Esophagus squamous epithelium (tissue), 5 donors: ENCODE results near the gene PRUNE2. TPM values are rescaled to one million over a fixed set of nuclear protein-coding genes. Genes with fewer than 3 reads are reported as not detected.

ENCODE experiments used
- DNase-seq: peaks from one replicate; lab custom pipeline; 2025; lab: John Stamatoyannopoulos, UW
- H3K27ac ChIP-seq, 4 donors: fragments of 200-600 bp; sonication (generic); one replicate each; pipeline ENCODE4 v1.5.1; 2016 to 2019; ENCODE audit warnings: mild to moderate bottlenecking in 1 of 4
- H3K27me3 ChIP-seq, 4 donors: fragments of 200-600 bp; sonication (generic); 1 replicate in 3 of 4; 2 replicates in 1 of 4; pipeline versions ENCODE4 v1.5.1 to v1.6.0; 2017 to 2021; ENCODE audit warnings: antibody characterized with exemption in 1 of 4
- H3K36me3 ChIP-seq, 3 donors: fragments of 200-600 bp; sonication (generic); one replicate each; pipeline ENCODE4 v1.5.1; 2016 to 2019
- H3K4me1 ChIP-seq, 3 donors: fragments of 200-600 bp; sonication (generic); one replicate each; pipeline ENCODE4 v1.5.1; 2017 to 2019
- H3K4me3 ChIP-seq, 4 donors: fragments of 200-600 bp; sonication (generic); 1 replicate in 3 of 4; 2 replicates in 1 of 4; pipeline ENCODE4 v1.5.1; 2016 to 2019; ENCODE audit warnings: mild to moderate bottlenecking in 2 of 4, moderate library complexity in 1 of 4
- H3K9me3 ChIP-seq, 3 donors: fragments of 200-600 bp; sonication (generic); one replicate each; pipeline ENCODE4 v1.5.1; 2016 to 2019
- POLR2A ChIP-seq, 4 donors: fragments of 450-650 bp; IDR thresholded peaks; one replicate each; pipeline ENCODE4 v1.6.1; 2017; ENCODE audit warnings: antibody characterized with exemption in 4 of 4, mild to moderate bottlenecking in 4 of 4, moderate library complexity in 3 of 4
- WGBS, 2 donors: methylation state at CpG; one replicate each; pipeline ENCODE4 v1.1.5; 2018; 5-methylcytosine and 5-hydroxymethylcytosine counted together
- intact Hi-C: fragments of 100-400 bp; cut with DNase I; formaldehyde crosslinking; loops from one replicate; pipeline ENCODE4 v1.15.0; 2022
- total RNA-seq, 4 donors: library from RNA; depleted of rRNA; stranded (reverse); fragments of >200 nt; gene quantifications; one replicate each; pipeline ENCODE4 v1.1.0, GENCODE V29; 2016
- TF ChIP-seq, protein P1 (sequence below), 6 experiments: fragments of 450-650 bp in 4 of 6; fragments of 200-600 bp in 2 of 6; sonication (generic) in 2 of 6; IDR thresholded peaks; one replicate each; pipeline ENCODE4 v1.5.1; 2016 to 2019; ENCODE audit warnings: antibody characterized with exemption in 6 of 6, mild to moderate bottlenecking in 4 of 6, moderate library complexity in 4 of 6
- donor health status: DM: yes; HTN: yes; CAD: no.

PRUNE2 gene
- total RNA-seq, 4 donors from 2014 or later, result 9.9 to 126 (median 26.7) TPM

DNA sequence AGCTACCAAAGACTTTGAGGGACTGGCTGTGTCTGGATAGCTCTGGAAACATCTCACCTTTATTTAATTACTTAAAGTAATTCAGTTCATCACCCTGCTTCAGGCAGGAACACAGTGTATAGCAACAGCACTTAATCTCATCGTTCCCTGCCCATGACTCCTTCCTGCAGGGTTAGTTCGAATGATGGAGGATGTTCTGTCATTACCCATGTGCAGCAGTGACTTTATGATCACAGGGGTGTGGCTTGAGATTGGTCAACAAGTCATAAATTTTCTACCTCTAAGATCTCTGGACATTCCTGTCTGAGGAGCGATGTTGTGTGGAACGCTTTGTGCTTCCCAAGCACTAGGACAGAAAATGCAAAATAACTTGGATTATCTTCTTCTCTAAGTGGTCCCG is 37.1 kb upstream of the PRUNE2 start:
- intact Hi-C loops, result no loop called here
- Histone ChIP-seq H3K27me3 (no peaks in the 10 kb centered on the region), H3K9me3 (no peaks in the 10 kb centered on the region), H3K4me3 (no peak overlapping the region), H3K27ac (no peak overlapping the region), H3K4me1 (no peaks in the 10 kb centered on the region), H3K36me3 (no peaks in the 10 kb centered on the region)
- 73 to 75% methylated on average over 4 to 5 of the region's 5 CpGs for WGBS, 2 donors
- TF ChIP-seq, protein P1, sequence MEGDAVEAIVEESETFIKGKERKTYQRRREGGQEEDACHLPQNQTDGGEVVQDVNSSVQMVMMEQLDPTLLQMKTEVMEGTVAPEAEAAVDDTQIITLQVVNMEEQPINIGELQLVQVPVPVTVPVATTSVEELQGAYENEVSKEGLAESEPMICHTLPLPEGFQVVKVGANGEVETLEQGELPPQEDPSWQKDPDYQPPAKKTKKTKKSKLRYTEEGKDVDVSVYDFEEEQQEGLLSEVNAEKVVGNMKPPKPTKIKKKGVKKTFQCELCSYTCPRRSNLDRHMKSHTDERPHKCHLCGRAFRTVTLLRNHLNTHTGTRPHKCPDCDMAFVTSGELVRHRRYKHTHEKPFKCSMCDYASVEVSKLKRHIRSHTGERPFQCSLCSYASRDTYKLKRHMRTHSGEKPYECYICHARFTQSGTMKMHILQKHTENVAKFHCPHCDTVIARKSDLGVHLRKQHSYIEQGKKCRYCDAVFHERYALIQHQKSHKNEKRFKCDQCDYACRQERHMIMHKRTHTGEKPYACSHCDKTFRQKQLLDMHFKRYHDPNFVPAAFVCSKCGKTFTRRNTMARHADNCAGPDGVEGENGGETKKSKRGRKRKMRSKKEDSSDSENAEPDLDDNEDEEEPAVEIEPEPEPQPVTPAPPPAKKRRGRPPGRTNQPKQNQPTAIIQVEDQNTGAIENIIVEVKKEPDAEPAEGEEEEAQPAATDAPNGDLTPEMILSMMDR (IDR thresholded peaks at IDR 0.05), result no peak
- no peak for TF ChIP-seq POLR2A (IDR thresholded peaks at IDR 0.05)
- no peak for DNase-seq

- Histone ChIP-seq H3K27me3 (no peaks in the 10 kb centered on the region), H3K27ac (no peak overlapping the region), H3K4me1 (no peaks in the 10 kb centered on the region), H3K9me3 (no peaks in the 10 kb centered on the region), H3K36me3 (no peaks in the 10 kb centered on the region), H3K4me3 (no peak overlapping the region)
- TF ChIP-seq, protein P1 (IDR thresholded peaks at IDR 0.05), result no peak
- no peak for TF ChIP-seq POLR2A (IDR thresholded peaks at IDR 0.05)
- 40 to 46% methylated on average over 2 of the region's 2 CpGs for WGBS, 2 donors
- intact Hi-C loops, result no loop called here
- no peak for DNase-seq
These were observed 26.8 kb upstream of the PRUNE2 start for GRCh38 chr9:76932757-76933156.

DNA sequence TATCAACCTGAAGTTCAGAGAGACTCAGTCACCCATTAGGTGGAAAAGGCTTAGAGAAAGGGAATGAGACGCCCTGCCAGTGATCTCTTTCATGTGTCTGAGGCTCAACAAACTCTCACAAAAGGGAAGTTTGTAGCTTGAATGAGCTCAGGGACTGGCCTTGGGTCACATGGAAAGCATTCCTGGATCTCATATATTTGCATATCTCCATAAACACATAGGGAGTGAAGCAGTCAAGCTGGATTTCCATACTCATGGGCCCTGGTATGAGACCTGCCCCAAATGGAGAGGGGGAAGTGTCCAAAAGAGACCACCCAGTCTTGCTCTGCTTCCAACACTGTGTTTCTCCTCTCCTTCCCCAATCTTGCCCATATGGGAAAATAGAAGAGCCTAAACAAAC is 26.4 kb upstream of the PRUNE2 start:
- DNase-seq, result no peak
- H3K9me3 ChIP-seq, result no peaks in the 10 kb centered on the region
- no peak overlapping the region for H3K4me3 ChIP-seq
- H3K27ac ChIP-seq, result no peak overlapping the region
- no peaks in the 10 kb centered on the region for H3K27me3 ChIP-seq
- H3K4me1 ChIP-seq, result no peaks in the 10 kb centered on the region
- intact Hi-C loops, result no loop called here
- WGBS, 2 donors, result 55 to 67% methylated on average over 1 of the region's 1 CpG
- TF ChIP-seq, protein P1 (IDR thresholded peaks at IDR 0.05), result no peak
- no peak for TF ChIP-seq POLR2A (IDR thresholded peaks at IDR 0.05)
- H3K36me3 ChIP-seq, result no peaks in the 10 kb centered on the region

DNA sequence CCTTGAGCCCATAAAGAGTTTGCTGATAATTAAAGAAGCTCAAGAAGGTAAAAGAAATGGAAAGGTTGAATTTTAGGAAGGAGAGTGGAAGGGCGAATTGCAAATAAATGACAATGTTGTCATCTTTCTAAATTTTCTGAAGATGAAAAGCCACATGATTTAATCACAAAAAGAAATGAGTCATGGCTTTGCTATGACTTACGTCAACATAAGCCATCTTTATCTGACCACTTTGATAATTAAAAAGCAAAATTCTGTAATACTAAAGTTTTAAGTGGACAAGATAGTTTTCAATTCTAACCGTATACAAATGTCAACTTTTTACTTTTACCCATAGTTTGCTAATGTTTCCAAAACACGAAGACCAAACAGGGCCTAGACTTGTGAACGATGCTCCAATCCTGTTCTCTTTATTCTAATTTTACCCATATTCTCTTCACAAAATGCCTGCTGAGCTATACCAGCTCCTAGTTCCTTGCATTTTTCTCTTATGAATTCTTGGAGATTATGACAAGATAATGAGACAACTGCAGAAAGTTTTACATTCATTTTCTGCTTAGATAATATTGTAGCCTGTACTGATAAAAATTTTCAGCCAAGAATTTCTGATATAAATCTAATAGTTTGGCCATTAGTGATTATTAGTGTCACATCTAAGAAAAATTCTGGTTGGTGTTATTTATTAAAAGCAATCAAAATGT is 21.8 kb upstream of the PRUNE2 start:
- no peak overlapping the region for H3K27ac ChIP-seq
- no peak overlapping the region for H3K4me3 ChIP-seq
- TF ChIP-seq, protein P1 (IDR thresholded peaks at IDR 0.05), result no peak
- TF ChIP-seq POLR2A (IDR thresholded peaks at IDR 0.05), result no peak
- 63 to 68% methylated on average over 5 of the region's 5 CpGs for WGBS, 2 donors
- H3K27me3 ChIP-seq, result no peaks in the 10 kb centered on the region
- no peaks in the 10 kb centered on the region for H3K9me3 ChIP-seq
- no peaks in the 10 kb centered on the region for H3K36me3 ChIP-seq
- no peaks in the 10 kb centered on the region for H3K4me1 ChIP-seq
- no peak for DNase-seq
- intact Hi-C loops, result no loop called here

DNA sequence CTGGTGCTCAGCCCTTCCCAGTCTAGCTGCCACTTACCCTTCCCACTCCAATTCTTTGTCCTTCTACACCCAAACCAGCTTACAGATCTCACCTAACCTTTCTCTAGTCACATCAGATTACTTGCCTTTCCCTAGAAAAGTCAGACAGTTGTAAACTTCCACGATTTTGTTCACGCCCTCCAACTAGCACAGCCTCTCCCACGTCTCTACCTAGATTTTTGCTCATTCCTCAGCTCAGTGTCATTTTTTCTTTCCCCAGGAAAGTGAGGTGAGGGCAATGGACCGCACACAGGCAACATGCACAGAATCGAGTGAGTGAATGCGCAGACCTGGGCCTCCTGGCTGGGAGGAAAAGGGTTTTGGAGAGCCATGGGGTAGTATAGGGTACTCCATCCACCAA is 20.9 kb upstream of the PRUNE2 start:
- Histone ChIP-seq H3K4me3 (no peak overlapping the region), H3K27me3 (no peaks in the 10 kb centered on the region), H3K9me3 (no peaks in the 10 kb centered on the region), H3K4me1 (no peaks in the 10 kb centered on the region), H3K36me3 (no peaks in the 10 kb centered on the region), H3K27ac (no peak overlapping the region)
- intact Hi-C loops, result no loop called here
- 74 to 85% methylated on average over 6 of the region's 6 CpGs for WGBS, 2 donors
- DNase-seq, result no peak
- TF ChIP-seq POLR2A (IDR thresholded peaks at IDR 0.05), result no peak
- TF ChIP-seq, protein P1 (IDR thresholded peaks at IDR 0.05), result no peak
